HG03457 (cell line): ENCODE results near the gene KIRREL2.
"Not testable (repeated sequence)": the region's sequence is repeated elsewhere in the genome, so short reads cannot be mapped to it uniquely, and the experiment has no call there.

Experiments used
- ATAC-seq: cut with Tn5 transposase; IDR thresholded peaks from one replicate; pipeline ENCODE4 v1.9.1; 2021; ENCODE audit warnings: moderate number of reproducible peaks; ENCODE audit not compliant: unreplicated experiment

KIRREL2 gene

GRCh38 chr19:35895911-35896642, 39.4 kb downstream of the KIRREL2 start:
- no peak for ATAC-seq

GRCh38 chr19:35896643-35897040, 39.9 kb downstream of the KIRREL2 start:
- no peak for ATAC-seq

DNA sequence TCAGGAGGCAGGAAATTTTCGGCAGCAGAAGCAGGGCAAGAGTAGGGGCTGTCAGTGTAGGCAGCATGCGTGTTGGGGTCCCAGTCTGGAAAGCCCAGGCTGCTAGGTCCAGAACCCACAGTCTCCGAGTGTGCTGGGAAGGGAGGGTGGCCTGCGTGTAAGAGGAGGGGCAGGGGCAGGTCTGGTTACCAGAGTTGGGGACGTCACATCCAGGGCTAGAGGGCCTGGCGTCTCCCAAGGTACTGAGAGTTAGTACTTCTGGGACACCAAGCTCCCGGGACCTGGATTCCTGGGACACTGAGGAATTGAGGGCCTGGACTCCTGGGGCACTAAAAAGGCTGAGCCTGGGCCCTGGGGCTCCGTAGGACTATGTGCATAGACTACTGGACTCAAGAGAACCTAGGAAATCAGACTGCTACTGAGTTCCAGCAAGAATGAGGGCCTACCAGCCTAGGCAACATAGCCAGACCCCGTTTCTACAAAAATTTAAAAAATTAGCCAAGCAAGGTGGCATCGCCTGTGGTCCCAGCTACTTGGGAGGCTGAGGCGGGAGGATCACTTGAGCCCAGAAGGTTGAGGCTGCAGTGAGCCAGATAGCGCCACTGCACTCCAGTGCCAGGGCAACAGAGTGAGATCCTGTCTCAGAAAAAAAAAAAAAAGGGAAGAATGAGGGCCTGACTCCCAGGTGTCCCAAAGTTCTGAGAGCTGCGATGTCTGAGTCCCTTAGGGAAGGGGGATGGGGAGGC, 41.2 kb downstream of the KIRREL2 start:
- no peak for ATAC-seq

DNA sequence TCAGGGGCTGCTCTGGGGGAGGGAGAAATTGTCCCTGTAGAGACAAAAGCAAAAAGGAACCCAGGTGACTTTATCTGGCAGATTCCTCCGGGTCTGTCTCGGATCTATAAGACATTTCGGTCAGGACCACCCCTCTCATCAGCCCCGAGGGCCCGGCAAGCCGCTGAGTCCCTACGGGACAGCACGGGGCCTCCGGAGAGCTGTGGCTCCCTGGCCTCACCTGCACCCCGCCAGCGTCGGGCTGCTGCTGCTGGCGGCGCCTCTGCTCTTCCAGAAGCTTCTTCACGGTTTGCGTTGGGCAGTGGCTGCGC, 41.7 kb downstream of the KIRREL2 start:
- ATAC-seq, result no peak

DNA sequence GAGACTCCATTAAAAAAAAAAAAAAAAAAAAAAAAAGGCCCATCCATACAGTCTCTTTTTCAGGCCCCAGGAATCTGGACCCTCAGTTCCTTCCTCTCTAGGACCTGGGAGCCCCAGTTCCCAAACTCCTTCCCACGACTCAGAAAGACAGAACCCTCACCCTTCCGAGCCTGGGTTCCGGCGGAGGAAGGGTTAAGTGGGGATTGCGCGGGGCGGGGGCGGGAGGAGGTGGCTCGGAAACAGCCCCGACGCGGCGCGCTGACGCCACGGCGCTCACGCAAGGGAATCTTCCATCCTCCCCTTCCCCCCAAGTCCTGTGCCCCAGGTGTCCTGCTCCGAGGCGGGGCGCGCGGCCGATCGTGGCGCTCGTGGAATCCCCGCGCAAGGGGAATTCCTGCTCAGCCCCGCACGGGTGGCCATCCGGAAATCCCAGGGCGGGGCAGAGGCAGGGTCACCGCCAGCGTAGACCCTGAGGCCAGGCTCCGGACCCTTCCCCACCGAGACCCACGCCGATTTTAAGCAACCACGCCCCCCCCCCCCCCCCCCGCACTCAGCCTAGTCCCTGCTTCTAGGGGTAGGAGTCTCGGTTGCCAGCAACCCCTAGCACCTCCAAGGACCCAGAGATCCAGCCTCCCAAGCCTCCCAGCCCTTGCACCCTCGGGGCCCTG, 43.0 kb downstream of the KIRREL2 start:
- ATAC-seq, result no peak

GRCh38 chr19:35901055-35901644, 44.4 kb downstream of the KIRREL2 start:
- ATAC-seq, result no peak

- no peak for ATAC-seq
Observed at GRCh38 chr19:35901854-35902661, 45.3 kb downstream of the KIRREL2 start, which contains the start of gene HCST. TSS of gene HCST (plus strand) at chr19:35902529. CDS start at chr19:35902594, 65 bp downstream.

DNA sequence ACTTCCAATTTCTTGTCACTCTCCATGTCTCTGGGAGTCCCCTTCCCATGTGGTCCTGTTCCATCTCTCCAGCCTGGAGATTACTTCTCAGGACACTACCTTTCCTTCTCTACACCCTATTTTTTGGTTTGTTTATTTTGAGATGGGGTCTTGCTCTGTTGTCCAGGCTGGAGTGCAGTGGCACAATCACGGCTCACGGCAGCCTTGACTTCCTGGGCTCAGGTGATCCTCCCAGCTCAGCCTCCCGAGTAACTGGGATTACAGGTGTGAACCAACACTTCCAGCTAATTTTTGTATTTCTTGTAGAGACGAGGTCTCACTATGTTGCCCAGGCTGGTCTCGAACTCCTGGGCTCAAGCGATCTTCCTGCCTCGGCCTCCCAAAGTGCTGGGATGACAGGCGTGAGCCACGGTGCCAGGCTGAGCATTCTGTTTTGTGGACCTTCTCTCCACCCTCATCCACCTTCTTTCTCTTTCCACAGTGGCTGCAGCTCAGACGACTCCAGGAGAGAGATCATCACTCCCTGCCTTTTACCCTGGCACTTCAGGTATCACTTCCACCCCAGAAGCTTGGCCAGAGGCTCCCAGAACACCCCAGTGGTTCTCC, 46.3 kb downstream of the KIRREL2 start:
- ATAC-seq, result no peak

DNA sequence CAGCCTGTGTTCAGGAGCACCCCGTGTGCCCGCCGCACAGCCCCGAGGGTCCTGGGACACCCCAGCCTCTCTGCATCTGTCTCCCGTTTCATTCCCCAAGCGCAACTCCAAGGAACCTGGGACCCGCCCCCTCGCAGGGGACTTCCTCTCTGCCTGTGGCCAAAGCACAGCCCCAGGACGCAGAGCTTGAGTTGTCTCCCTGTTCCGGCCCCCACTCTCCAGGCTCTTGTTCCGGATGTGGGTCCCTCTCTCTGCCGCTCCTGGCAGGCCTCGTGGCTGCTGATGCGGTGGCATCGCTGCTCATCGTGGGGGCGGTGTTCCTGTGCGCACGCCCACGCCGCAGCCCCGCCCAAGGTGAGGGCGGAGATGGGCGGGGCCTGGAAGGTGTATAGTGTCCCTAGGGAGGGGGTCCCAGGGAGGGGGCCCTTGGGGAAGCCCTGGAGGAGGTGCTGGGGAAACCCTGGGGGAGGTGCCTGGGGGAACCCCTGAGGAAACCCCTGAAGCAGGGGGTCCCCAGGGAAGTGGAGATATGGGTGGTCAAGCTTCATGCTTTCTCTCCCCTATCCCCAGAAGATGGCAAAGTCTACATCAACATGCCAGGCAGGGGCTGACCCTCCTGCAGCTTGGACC, 47.0 kb downstream of the KIRREL2 start:
- no peak for ATAC-seq

DNA sequence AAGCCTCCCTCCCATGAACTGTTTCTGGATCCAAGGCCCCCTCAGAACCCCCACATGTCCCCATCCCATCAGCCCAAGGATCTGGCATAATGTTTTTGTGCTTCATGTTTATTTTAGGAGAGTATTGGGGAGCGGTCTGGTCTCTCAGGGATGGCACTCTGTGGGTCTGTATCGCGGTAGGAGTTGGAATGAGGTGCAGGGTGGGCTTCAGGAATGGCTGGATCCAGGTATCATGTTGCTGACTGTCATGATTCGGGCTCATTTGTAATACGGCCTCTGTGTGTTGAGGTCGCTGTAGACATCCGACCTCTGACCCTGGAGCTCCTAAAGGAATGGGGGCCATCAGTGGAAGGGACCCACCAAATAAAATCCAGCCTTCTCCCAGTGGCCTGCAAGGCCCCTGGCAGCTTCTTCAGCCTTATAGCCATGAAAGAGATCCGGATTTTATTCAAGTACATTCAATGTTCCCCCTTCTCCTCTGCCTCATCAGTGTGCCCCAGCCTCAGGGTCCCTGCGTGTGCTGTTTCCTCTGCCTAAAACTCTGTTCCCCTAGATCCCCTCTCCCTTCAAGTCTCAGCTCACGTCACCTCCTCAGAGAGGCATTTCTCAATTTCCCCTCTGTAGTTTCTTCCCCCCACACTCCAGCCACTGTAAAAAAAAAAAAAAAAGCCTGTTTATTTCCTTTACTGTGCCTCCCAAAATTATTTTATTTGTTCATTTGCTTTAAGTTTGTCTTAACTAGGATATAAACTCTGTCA, 47.8 kb downstream of the KIRREL2 start:
- ATAC-seq, result no peak

- no peak for ATAC-seq
Observed at GRCh38 chr19:35905178-35905727, 48.5 kb downstream of the KIRREL2 start.

GRCh38 chr19:35907377-35907745, 50.6 kb downstream of the KIRREL2 start:
- ATAC-seq, result no peak

DNA sequence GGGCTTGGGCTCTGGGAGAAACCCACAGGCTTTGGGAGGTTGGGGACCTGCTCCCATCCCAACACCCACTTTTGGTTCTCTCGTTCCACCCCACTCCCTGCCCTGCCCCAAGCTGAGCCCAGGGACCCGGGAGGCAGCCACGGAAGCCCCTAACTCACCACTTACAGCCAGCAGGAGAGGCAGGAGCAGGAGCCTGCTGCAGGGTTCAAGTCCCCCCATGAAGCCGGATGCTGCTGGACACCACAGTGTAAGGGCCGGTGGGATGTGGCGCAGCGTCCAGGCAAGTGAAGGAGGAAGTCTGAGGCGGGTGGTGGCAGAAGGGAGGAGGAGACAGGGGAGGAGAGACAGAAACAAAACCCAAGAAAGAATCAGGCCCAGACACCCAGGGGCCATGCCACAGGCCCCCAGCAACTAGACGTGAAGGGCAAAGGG, 51.3 kb downstream of the KIRREL2 start, which contains the start of gene TYROBP:
TSS of gene TYROBP (minus strand) at position 286 of the 432 bp plus-strand sequence. CDS start at position 219, 67 bp downstream.
- ATAC-seq, result no peak

DNA sequence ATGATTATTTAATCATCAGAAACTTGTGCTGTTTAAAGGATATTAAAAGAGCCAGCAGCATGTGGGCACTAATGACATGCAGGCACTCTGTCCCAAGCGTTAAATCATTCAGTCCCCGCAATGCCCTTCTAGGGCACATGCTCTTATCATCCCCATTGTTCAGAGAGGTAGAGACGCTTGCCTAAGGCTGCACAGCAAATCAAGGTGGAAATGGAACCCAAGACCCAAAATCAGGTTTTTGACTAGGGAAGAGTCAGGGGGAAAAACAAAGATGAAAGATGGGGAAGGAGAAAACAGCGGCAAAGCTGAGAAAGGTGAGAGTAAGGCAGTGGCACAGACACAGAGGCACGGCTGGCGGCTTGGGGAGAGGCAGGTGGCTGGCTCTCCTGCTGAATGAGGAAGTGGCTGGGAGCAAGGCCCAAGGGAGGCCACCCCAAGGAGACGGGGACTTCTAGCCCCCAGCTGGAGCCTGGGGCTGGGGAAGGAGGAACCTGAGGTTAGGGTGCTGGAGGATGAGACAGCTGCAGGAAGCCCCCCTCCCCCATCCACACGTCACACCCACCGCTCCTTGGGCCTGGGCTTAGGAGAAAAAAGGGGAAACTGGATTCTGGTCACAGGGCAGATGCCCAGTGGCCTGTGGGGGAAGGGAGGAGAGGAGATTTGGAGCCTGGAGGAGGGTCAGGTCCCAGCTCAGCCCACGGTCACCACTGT, 52.4 kb downstream of the KIRREL2 start:
- no peak for ATAC-seq

- ATAC-seq, result no peak
Observed at GRCh38 chr19:35909684-35910035, 52.9 kb downstream of the KIRREL2 start.

DNA sequence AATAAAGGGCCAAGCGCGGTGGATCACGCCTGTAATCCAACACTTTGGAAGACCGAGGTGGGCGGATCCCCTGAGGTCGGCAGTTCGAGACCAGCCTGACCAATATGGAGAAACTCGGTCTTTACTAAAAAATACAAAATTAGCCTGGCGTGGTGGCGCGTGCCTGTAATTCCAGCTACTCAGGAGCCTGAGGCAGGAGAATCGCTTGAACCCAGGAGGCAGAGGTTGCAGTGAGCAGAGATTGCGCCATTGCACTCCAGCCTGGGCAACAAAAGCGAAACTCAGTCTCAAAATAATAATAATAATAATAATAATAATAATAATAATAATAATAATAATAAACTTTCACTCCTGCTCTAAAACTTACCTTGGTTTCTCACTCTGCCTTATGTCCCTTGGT, 53.6 kb downstream of the KIRREL2 start:
- ATAC-seq, result not testable (repeated sequence)

DNA sequence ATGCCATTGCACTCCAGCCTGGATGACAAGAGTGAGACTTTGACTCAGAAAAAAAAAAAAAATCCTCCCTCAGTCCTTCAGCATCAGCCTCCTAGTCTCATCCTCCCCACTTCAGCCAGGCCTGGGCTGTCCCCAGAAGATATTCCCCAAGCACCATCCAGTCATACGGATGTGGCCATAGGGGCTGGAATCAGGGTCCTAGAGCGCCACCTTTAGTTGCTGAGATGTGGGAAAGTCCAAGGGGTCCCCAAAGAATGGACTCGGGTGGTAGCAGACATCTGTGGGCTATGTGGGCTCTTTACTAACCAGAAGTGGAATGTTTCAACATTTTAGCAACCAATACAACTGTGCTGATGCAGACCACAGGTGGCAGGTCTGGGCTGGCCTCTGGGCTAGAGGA, 54.5 kb downstream of the KIRREL2 start:
- ATAC-seq, result no peak

- ATAC-seq, result no peak
Observed at GRCh38 chr19:35911790-35912189, 55.1 kb downstream of the KIRREL2 start.
